ENCODE data around the gene RHOT2. TPM values are rescaled to one million over a fixed set of nuclear protein-coding genes. Genes with fewer than 3 reads are reported as not detected.

RHOT2 gene
- total RNA-seq, 1 experiment from 2014 or later, result 98.5 TPM

- no peak overlapping the region for H3K9ac ChIP-seq (ENCODE audit: low read length)
- H3K36me3 ChIP-seq (ENCODE audit: control insufficient read depth in 1 of 2, insufficient read depth in 2 of 2, low read length in 2 of 2), result no peaks in the 10 kb centered on the region
- no peak overlapping the region for H3K4me2 ChIP-seq (ENCODE audit: low read length)
- H3K9me2 ChIP-seq (ENCODE audit: insufficient read depth), result no peaks in the 10 kb centered on the region
- DNase-seq (ENCODE audit: low read depth, low spot score) (no peak), ATAC-seq (no peak)
- H3K27me3 ChIP-seq (ENCODE audit: insufficient read depth, low read length), result no peaks in the 10 kb centered on the region
- RAD21 ChIA-PET (ENCODE audit: low non-redundant PET in 1 of 2, low total read pairs in 2 of 2, uncharacterized antibody in 2 of 2, unreplicated experiment in 2 of 2), result no interaction called here
- TF ChIP-seq CTCF (IDR thresholded peaks at IDR 0.05 in 2 of 3, conservative IDR thresholded peaks at IDR 0.05 in 1 of 3; ENCODE audit: borderline replicate concordance in 1 of 3, insufficient read depth in 1 of 3, low read depth in 2 of 3, low read length in 2 of 3) (no peak), SP1 (IDR thresholded peaks at IDR 0.05; ENCODE audit: low read depth) (no peak)
- no TSS peak for BruUV-seq (replicated peaks)
- no peaks in the 10 kb centered on the region for H4K20me1 ChIP-seq (ENCODE audit: insufficient read depth)
- peaks cover 17 to 54% of the 10 kb centered on the region in 2 experiments for H3K4me1 ChIP-seq (ENCODE audit: control insufficient read depth in 1 of 2, insufficient read depth in 2 of 2, low read length in 2 of 2)
- intact Hi-C loops (cut with micrococcal nuclease), result loop anchor here (5.0 kb wide), 2 partner anchors 167 to 347 kb away; no protein-coding TSS in a partner anchor
- POLR2A ChIA-PET, result no interaction called here
- H3K4me3 ChIP-seq (replicated peaks in 1 of 2; ENCODE audit: low read depth in 1 of 2, low read length in 2 of 2), result no peak overlapping the region
- H3K9me3 ChIP-seq (ENCODE audit: control insufficient read depth in 1 of 2, insufficient read depth in 1 of 2, low read depth in 1 of 2, low read length in 2 of 2), result no peaks in the 10 kb centered on the region
- H2AFZ ChIP-seq (ENCODE audit: low read depth, low read length, poor library complexity, severe bottlenecking), result no peak overlapping the region
- CTCF ChIA-PET, result interaction anchor here (1.5 kb wide), 1 partner anchor 18 kb away, joined by 3 read pairs; no protein-coding TSS in a partner anchor
- no peaks in the 10 kb centered on the region for H3K79me2 ChIP-seq (ENCODE audit: insufficient read depth, low read length)
- H3K27ac ChIP-seq (ENCODE audit: low read depth, low read length), result no peak overlapping the region
These were observed 42.7 kb downstream of the RHOT2 start for GRCh38 chr16:710500-711075.

DNA sequence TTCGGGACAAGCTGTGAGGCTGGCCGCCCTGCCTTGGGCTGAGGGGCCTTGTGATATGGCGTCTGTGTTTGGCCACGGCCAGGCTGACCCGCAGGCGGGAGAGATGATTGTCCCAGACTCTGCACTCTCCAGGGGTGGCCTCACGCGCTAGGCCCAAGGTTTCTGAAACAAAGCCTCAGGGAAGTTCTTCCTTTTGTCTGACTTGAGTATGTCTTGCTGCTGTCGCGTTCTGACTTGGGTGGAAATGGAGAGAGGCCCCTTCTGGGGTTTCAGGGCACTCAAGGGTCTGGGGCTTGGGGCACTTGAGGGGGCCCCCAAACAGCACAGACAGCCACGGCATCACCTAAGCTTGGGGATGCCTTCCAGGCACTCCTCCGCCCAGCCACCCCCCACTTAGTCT lies 43.2 kb downstream of the RHOT2 start:
- no TSS peak for BruUV-seq (replicated peaks)
- Histone ChIP-seq H3K4me2 (ENCODE audit: low read length) (peak overlapping the region; percentile 59; the same call in 1 of the 2 replicates), H3K9me3 (ENCODE audit: control insufficient read depth in 1 of 2, insufficient read depth in 1 of 2, low read depth in 1 of 2, low read length in 2 of 2) (no peaks in the 10 kb centered on the region), H3K27ac (ENCODE audit: low read depth, low read length) (no peak overlapping the region), H4K20me1 (ENCODE audit: insufficient read depth) (no peaks in the 10 kb centered on the region), H2AFZ (ENCODE audit: low read depth, low read length, poor library complexity, severe bottlenecking) (no peak overlapping the region), H3K36me3 (ENCODE audit: control insufficient read depth in 1 of 2, insufficient read depth in 2 of 2, low read length in 2 of 2) (no peaks in the 10 kb centered on the region), H3K9me2 (ENCODE audit: insufficient read depth) (no peaks in the 10 kb centered on the region), H3K9ac (ENCODE audit: low read length) (no peak overlapping the region), H3K79me2 (ENCODE audit: insufficient read depth, low read length) (peaks cover 4% of the 10 kb centered on the region; the same call in 1 of the 2 replicates), H3K27me3 (ENCODE audit: insufficient read depth, low read length) (no peaks in the 10 kb centered on the region), H3K4me1 (ENCODE audit: control insufficient read depth in 1 of 2, insufficient read depth in 2 of 2, low read length in 2 of 2) (peaks cover 17 to 55% of the 10 kb centered on the region in 2 experiments), H3K4me3 (replicated peaks in 1 of 2; ENCODE audit: low read depth in 1 of 2, low read length in 2 of 2) (no peak overlapping the region)
- ATAC-seq (no peak), DNase-seq (ENCODE audit: low read depth, low spot score) (no peak)
- intact Hi-C loops (cut with micrococcal nuclease), result loop anchor here (5.0 kb wide), 2 partner anchors 166 to 346 kb away; no protein-coding TSS in a partner anchor
- POLR2A ChIA-PET, result interaction anchor here (2.1 kb wide), 1 partner anchor 77 kb away, joined by 9 read pairs; the partner anchor contains the start of genes CHTF18 and RPUSD1
- RAD21 ChIA-PET (ENCODE audit: low non-redundant PET in 1 of 2, low total read pairs in 2 of 2, uncharacterized antibody in 2 of 2, unreplicated experiment in 2 of 2), result no interaction called here
- CTCF ChIA-PET, result interaction anchor here (1.5 kb wide), 1 partner anchor 17 kb away, joined by 3 read pairs; no protein-coding TSS in a partner anchor
- TF ChIP-seq REST (IDR thresholded peaks at IDR 0.05; ENCODE audit: low read depth) (no peak), CBX3 (IDR thresholded peaks at IDR 0.05; ENCODE audit: low read depth) (no peak), SRF (IDR thresholded peaks at IDR 0.05; ENCODE audit: low read depth) (no peak), CTCF (IDR thresholded peaks at IDR 0.05 in 2 of 3, conservative IDR thresholded peaks at IDR 0.05 in 1 of 3; ENCODE audit: borderline replicate concordance in 1 of 3, insufficient read depth in 1 of 3, low read depth in 2 of 3, low read length in 2 of 3) (no peak), POLR2AphosphoS5 (IDR thresholded peaks at IDR 0.05; ENCODE audit: low read depth, low read length) (no peak), ELF1 (IDR thresholded peaks at IDR 0.05; ENCODE audit: borderline replicate concordance, low read depth) (no peak), POLR2A (IDR thresholded peaks at IDR 0.05; ENCODE audit: borderline replicate concordance, extremely low read depth, insufficient read depth, insufficient read length) (no peak), SIN3A (IDR thresholded peaks at IDR 0.05; ENCODE audit: low read depth) (no peak), EZH2 (IDR thresholded peaks at IDR 0.05) (no peak), ZNF274 (IDR thresholded peaks at IDR 0.05; ENCODE audit: low read depth, low read length) (no peak), JUND (IDR thresholded peaks at IDR 0.05) (no peak)

Measured in HCT116 (cell line).